Ectodermal cell (in vitro differentiated cells): ENCODE results near the gene HIPK2.
"Not testable (repeated sequence)": the region's sequence is repeated elsewhere in the genome, so short reads cannot be mapped to it uniquely, and the experiment has no call there.

Source experiments
- H3K27ac ChIP-seq: 2 replicates; pipeline ENCODE4 v1.7.0; 2013; ENCODE audit warnings: mild to moderate bottlenecking, low read depth, low read length; ENCODE audit not compliant: insufficient read depth, poor library complexity, severe bottlenecking
- H3K27me3 ChIP-seq: 2 replicates; pipeline ENCODE4 v1.7.0; 2013; ENCODE audit warnings: mild to moderate bottlenecking, low read length; ENCODE audit not compliant: insufficient read depth, control insufficient read depth, poor library complexity, severe bottlenecking
- H3K36me3 ChIP-seq: one replicate; pipeline ENCODE4 v1.7.0; 2013; ENCODE audit warnings: low read length; ENCODE audit not compliant: control insufficient read depth, insufficient read depth
- H3K4me1 ChIP-seq: one replicate; pipeline ENCODE4 v1.7.0; 2013; ENCODE audit warnings: low read length; ENCODE audit not compliant: control insufficient read depth, insufficient read depth
- H3K4me3 ChIP-seq: 2 replicates; pipeline ENCODE4 v1.7.0; 2013; ENCODE audit warnings: low read depth, low read length, control low read depth; ENCODE audit not compliant: insufficient read depth
- H3K9me3 ChIP-seq: 2 replicates; pipeline ENCODE4 v1.7.0; 2013; ENCODE audit warnings: mild to moderate bottlenecking, low read length, moderate library complexity; ENCODE audit not compliant: control insufficient read depth
- WGBS, 2 experiments: methylation state at CpG; one replicate each; pipeline ENCODE4 v1.1.7; 2013; ENCODE audit warnings: missing lambda C conversion rate in 2 of 2; 5-methylcytosine and 5-hydroxymethylcytosine counted together

HIPK2 gene

DNA sequence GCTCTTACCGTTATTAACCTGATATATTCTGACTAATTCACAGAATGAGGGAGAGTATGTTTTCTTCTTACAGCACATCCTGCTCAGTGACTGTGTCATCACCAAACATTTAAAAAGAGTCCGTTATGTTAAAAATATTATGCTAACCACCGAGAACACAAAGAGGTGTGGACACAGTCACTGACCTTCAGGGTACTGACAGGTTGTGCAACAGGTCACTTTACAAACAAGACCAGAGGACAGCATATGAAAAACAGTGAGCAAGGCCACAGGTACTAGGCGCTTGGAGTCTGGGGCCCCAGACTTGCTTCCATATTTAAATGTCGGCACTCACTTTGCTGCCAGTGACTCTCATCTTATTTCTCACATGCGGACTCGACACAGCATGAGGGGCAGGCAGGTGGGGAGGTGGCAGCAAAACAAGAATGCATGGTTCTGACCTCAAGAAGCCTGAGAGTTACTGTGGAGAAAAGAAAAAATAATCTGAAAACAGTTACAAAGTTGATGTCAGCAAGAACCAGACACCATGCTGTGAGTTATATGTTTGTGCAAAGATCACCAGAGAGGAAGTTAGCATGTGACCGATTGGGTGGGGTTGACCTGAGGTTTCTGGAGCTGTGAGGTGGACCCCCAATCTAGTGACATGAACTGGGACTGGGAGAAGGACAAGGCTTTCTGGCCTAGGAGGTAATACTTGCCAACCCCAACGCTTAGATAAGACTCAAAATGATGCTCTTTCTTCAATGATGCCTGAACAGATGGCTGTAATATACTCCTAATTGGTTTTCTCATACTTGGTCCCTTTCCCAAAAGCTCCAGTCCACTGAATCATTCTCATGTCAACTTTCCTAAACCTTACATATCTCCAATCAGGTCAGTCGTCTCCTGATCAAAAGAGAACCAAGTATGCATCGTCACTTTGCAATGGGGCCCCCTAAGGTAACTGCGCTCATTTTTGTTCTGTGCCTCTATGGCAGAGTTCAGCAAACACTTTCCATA lies 102.4 kb downstream of the HIPK2 start:
- Histone ChIP-seq H3K27ac (no peak overlapping the region), H3K4me3 (no peak overlapping the region), H3K4me1 (no peaks in the 10 kb centered on the region), H3K36me3 (no peaks in the 10 kb centered on the region), H3K27me3 (no peaks in the 10 kb centered on the region), H3K9me3 (no peaks in the 10 kb centered on the region)
- WGBS, 2 experiments: 87% methylated on average over 12 of the region's 12 CpGs

DNA sequence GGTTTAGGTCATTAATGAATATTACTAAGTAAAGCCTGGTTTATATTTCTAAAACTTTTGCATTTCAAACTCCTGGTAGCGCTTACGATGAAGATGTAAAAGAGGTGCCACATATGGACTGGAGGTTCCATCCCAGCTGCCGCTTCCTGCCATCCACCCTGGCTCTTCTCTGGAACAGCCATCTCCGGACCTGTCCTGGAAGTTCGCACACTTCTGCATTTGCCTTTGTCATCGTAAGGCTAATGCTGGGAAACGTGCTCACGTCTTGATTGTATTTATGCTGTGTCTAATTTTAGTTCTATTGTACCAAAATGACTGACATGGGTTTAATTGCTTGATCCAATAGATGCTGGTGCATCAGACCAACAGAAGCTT lies 103.1 kb downstream of the HIPK2 start:
- Histone ChIP-seq H3K9me3 (no peaks in the 10 kb centered on the region), H3K36me3 (no peaks in the 10 kb centered on the region), H3K27me3 (no peaks in the 10 kb centered on the region), H3K4me3 (no peak overlapping the region), H3K4me1 (no peaks in the 10 kb centered on the region), H3K27ac (no peak overlapping the region)
- 70 to 74% methylated on average over 8 of the region's 8 CpGs for WGBS, 2 experiments

- Histone ChIP-seq H3K27ac (no peak overlapping the region), H3K4me1 (no peaks in the 10 kb centered on the region), H3K36me3 (no peaks in the 10 kb centered on the region), H3K9me3 (no peaks in the 10 kb centered on the region), H3K27me3 (no peaks in the 10 kb centered on the region), H3K4me3 (no peak overlapping the region)
- 76 to 78% methylated on average over 9 to 10 of the region's 10 CpGs for WGBS, 2 experiments
Observed at GRCh38 chr7:139674341-139674740, 103.5 kb downstream of the HIPK2 start.

DNA sequence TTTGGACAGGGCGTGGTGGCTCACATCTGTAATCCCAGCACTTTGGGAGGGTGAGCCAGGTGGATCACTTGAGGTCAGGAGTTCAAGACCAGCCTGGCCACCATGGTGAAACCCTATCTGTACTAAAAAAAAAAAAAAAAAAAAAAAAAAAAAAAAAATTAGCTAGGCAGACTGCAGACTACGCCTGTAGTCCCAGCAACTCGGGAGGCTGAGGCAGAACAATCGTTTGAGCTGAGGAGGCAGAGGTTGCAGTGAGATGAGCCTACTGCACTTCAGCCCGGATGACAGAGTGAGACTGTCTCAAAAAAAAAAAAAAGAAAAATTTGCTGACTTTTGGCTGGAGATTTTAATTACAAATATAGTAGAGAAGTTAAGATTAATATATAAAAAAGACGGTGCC lies 104.0 kb downstream of the HIPK2 start:
- H3K27me3 ChIP-seq: no peaks in the 10 kb centered on the region
- no peaks in the 10 kb centered on the region for H3K9me3 ChIP-seq
- no peaks in the 10 kb centered on the region for H3K36me3 ChIP-seq
- no peaks in the 10 kb centered on the region for H3K4me1 ChIP-seq
- no peak overlapping the region for H3K27ac ChIP-seq
- H3K4me3 ChIP-seq: no peak overlapping the region
- 82 to 88% methylated on average over 4 to 6 of the region's 6 CpGs for WGBS, 2 experiments

- Histone ChIP-seq H3K4me1 (no peaks in the 10 kb centered on the region), H3K9me3 (no peaks in the 10 kb centered on the region), H3K27ac (no peak overlapping the region), H3K4me3 (no peak overlapping the region), H3K36me3 (no peaks in the 10 kb centered on the region), H3K27me3 (no peaks in the 10 kb centered on the region)
- WGBS, 2 experiments: 56 to 68% methylated on average over 5 of the region's 5 CpGs
Observed at GRCh38 chr7:139673230-139673629, 104.6 kb downstream of the HIPK2 start.

DNA sequence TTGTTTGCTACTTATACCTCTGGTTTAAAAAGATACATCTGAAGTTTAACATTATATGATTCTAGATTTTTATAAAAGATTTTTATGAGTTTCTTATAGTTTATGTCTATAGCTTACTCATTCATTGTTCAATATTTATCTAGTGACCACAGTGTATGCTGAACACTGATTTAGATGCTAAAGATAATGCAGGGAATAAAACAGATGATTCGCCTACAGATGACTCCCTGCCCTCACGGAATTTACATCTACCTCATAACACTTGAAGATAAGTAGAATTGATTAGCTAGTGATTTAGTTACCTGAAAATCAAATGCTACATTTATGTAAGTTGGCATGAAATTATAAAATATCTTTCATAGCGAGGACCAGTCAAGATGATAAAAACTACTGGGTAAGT lies 105.8 kb downstream of the HIPK2 start:
- Histone ChIP-seq H3K27me3 (no peaks in the 10 kb centered on the region), H3K9me3 (no peaks in the 10 kb centered on the region), H3K4me3 (no peak overlapping the region), H3K27ac (no peak overlapping the region), H3K4me1 (no peaks in the 10 kb centered on the region), H3K36me3 (no peaks in the 10 kb centered on the region)
- WGBS, 2 experiments: 100% methylated on average over 2 of the region's 3 CpGs; no CpG with 5 or more reads in 1 of the 2 experiments

DNA sequence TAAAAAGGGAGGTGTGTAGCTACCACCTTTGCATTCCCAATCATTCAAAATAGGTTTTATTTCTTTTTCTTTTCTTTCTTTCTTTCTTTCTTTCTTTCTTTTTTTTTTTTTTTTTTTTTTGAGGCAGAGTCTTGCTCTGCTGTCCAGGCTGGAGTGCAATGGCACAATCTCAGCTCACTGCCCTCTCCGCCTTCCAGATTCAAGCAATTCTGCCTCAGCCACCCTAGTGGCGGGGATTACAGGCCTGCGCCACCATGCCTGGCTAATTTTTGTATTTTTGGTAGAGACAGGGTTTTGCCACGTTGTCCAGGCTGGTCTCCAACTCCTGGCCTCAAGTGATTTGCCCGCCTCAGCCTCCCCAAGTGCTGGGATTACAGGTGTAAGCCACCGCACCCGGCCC lies 107.1 kb downstream of the HIPK2 start:
- not testable (repeated sequence) for H3K4me3 ChIP-seq, H3K9me3 ChIP-seq, H3K27ac ChIP-seq, H3K27me3 ChIP-seq, H3K36me3 ChIP-seq, H3K4me1 ChIP-seq
- 92 to 95% methylated on average over 7 of the region's 7 CpGs for WGBS, 2 experiments

DNA sequence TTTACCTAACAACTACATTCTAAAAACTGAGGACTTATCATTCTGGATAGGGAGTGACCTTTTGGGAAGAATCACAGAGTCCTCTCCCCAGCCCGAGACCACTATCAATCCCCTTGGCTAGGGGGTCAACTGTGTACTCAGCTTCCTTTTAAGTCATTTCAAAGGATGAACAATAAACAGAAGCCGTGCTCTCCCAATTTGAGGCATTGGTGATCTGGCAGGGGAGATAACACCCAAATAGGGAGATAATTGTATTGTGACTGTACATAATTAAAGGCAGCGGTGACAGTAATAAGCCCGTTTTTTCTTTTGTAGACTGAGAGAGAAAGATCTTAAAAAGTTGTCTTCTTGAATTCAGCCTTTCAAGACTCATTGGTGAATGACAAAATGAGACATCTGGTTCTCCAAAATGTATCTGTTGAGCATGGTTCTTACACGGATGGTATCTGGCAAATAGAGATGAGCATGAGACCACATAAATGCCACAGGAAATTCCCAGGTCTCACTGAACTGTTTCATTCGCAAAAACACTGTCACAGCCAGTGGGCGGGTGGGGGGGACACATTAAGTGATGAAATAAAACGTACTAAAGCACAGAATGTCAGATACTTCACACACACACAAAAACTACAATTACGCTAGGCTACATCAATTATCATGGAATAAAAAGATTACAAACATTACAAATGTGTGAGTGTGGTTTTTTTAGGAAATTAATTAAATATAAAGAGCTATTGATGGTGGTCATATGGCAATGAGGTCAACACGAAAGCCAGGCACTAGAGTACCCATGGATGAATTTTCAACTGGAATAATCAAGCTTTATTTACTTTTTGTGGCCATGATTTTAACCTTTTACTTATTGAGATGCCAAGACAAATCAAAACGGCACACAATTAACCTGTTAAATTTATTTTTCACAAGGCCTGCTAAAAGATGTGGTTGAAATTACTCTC lies 108.4 kb downstream of the HIPK2 start:
- WGBS, 2 experiments: 93 to 95% methylated on average over 10 of the region's 11 CpGs
- H3K9me3 ChIP-seq: no peaks in the 10 kb centered on the region
- H3K4me1 ChIP-seq: no peaks in the 10 kb centered on the region
- no peak overlapping the region for H3K27ac ChIP-seq
- H3K4me3 ChIP-seq: no peak overlapping the region
- no peaks in the 10 kb centered on the region for H3K36me3 ChIP-seq
- no peaks in the 10 kb centered on the region for H3K27me3 ChIP-seq

DNA sequence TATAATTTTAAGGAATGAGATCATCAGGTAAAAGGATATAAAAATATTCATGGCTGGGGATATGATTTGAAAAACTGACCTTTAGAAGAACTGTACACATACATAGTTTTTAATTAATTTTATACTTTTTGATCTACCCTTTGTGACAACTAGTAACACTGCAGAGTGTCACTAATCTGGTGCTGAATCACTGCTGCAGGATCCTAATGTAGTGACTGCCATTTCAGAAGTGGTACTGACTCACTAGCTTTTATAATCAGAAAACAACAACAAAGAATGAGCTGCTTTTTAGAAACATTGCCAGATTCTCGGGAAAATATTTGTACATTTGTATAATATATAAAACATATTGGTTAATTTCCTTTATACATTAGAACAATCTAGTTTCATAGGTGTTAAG lies 110.4 kb downstream of the HIPK2 start:
- no peak overlapping the region for H3K4me3 ChIP-seq
- no peaks in the 10 kb centered on the region for H3K4me1 ChIP-seq
- WGBS, 2 experiments: no CpG with 5 or more reads among the region's 1 CpG
- H3K36me3 ChIP-seq: no peaks in the 10 kb centered on the region
- H3K27me3 ChIP-seq: no peaks in the 10 kb centered on the region
- no peak overlapping the region for H3K27ac ChIP-seq
- no peaks in the 10 kb centered on the region for H3K9me3 ChIP-seq

DNA sequence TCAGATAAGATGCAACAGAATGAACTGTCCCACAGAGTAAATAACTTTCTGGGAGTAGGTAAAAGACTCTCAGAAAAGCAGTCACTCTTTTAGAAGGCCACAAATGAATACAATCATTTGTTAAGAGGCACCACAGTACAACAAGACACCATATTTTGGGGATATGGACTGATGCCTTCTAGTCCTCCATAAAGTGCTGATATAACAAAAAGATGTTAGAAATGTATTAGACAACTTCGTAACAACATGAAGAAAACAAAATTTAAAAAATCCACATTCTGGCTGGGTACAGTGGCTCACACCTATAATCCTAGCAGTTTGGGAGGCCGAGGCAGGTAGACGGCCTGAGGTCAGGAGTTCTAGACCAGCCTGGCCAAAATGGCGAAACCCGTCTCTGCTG lies 111.3 kb downstream of the HIPK2 start:
- no peaks in the 10 kb centered on the region for H3K36me3 ChIP-seq
- WGBS, 2 experiments: 88 to 96% methylated on average over 5 of the region's 5 CpGs
- H3K27ac ChIP-seq: no peak overlapping the region
- no peaks in the 10 kb centered on the region for H3K4me1 ChIP-seq
- no peaks in the 10 kb centered on the region for H3K27me3 ChIP-seq
- no peak overlapping the region for H3K4me3 ChIP-seq
- no peaks in the 10 kb centered on the region for H3K9me3 ChIP-seq
